ENCODE data around the gene COL6A5. TPM values are rescaled to one million over a fixed set of nuclear protein-coding genes. Genes with fewer than 3 reads are reported as not detected.

COL6A5 gene
- total and polyA plus RNA-seq, 10 of the 15 experiments (the other 5 are each of a cell fraction or from before 2014, with no cell fraction given): 0.04 to 0.11 TPM; not detected in 8

- no peak for DNase-seq (ENCODE audit: low read depth, low spot score)
- H3K9ac ChIP-seq (ENCODE audit: control insufficient read depth, insufficient read depth, low read length): no peak overlapping the region
- no peak for ATAC-seq
- no peak overlapping the region for H3K4me3 ChIP-seq
- no peak for TF ChIP-seq KAT2A (conservative IDR thresholded peaks at IDR 0.05; ENCODE audit: control insufficient read depth, low read depth, low read length)
- TF ChIP-seq FOS (IDR thresholded peaks at IDR 0.05; ENCODE audit: borderline replicate concordance, extremely low read depth, insufficient read length): no peak
- TF ChIP-seq ZNF207 (IDR thresholded peaks at IDR 0.05; ENCODE audit: borderline replicate concordance): no peak
- no peak for TF ChIP-seq SP1 (IDR thresholded peaks at IDR 0.05; ENCODE audit: low read depth, low read length)
- H3K27me3 ChIP-seq (replicated peaks in 1 of 2; ENCODE audit: control insufficient read depth in 2 of 2, insufficient read depth in 2 of 2, low read length in 1 of 2): no peaks in the 10 kb centered on the region; a peak in 1 of 4 replicates
- ChIA-PET SMC1A (ENCODE audit: uncharacterized antibody, unreplicated experiment) (no interaction called here), RAD21 (ENCODE audit: unreplicated experiment) (no interaction called here), CTCF (no interaction called here), POLR2A (no interaction called here)
- intact Hi-C loops (cut with micrococcal nuclease; ENCODE audit: unreplicated experiment) (no loop called here), in situ Hi-C loops (cut with MboI) (no loop called here)
- no peaks in the 10 kb centered on the region for H3K36me3 ChIP-seq (ENCODE audit: control insufficient read depth in 2 of 2, insufficient read depth in 2 of 2, low read length in 1 of 2)
- H3K9me3 ChIP-seq (replicated peaks; ENCODE audit: control insufficient read depth, insufficient read depth, low read length): no peaks in the 10 kb centered on the region
- no peaks in the 10 kb centered on the region for H4K20me1 ChIP-seq (ENCODE audit: control insufficient read depth, insufficient read depth)
- no peak overlapping the region for H2AFZ ChIP-seq (ENCODE audit: control insufficient read depth, low read depth, low read length)
- no peak for FAIRE-seq
- no peak overlapping the region for H3K27ac ChIP-seq (ENCODE audit: control insufficient read depth, insufficient read depth)
- H3K4me2 ChIP-seq (ENCODE audit: control insufficient read depth, insufficient read depth): no peak overlapping the region
- H3K4me1 ChIP-seq (ENCODE audit: control insufficient read depth, insufficient read depth, low read length): no peaks in the 10 kb centered on the region
- no peaks in the 10 kb centered on the region for H3K79me2 ChIP-seq (ENCODE audit: control insufficient read depth, insufficient read depth, low read length)
- no TSS peak for BruUV-seq (replicated peaks)
Observed at GRCh38 chr3:130380398-130380797, 34.9 kb downstream of the COL6A5 start.

GRCh38 chr3:130383424-130383823 is 38.0 kb downstream of the COL6A5 start:
- WGBS (ENCODE audit: insufficient coverage, insufficient replicate concordance, low lambda C conversion rate, missing lambda C conversion rate): 11% methylated on average over 3 of the region's 3 CpGs
- BruUV-seq (replicated peaks): no TSS peak
- H3K79me2 ChIP-seq (ENCODE audit: control insufficient read depth, insufficient read depth, low read length): no peaks in the 10 kb centered on the region
- no peak overlapping the region for H2AFZ ChIP-seq (ENCODE audit: control insufficient read depth, low read depth, low read length)
- ATAC-seq (no peak), FAIRE-seq (no peak), DNase-seq (ENCODE audit: low read depth, low spot score) (no peak)
- intact Hi-C loops (cut with micrococcal nuclease; ENCODE audit: unreplicated experiment) (no loop called here), in situ Hi-C loops (cut with MboI) (no loop called here)
- no peaks in the 10 kb centered on the region for H3K9me3 ChIP-seq (replicated peaks; ENCODE audit: control insufficient read depth, insufficient read depth, low read length)
- RAD21 ChIA-PET (ENCODE audit: unreplicated experiment): no interaction called here
- H3K27me3 ChIP-seq (replicated peaks in 1 of 2; ENCODE audit: control insufficient read depth in 2 of 2, insufficient read depth in 2 of 2, low read length in 1 of 2): no peaks in the 10 kb centered on the region; a peak in 1 of 4 replicates
- H3K36me3 ChIP-seq (ENCODE audit: control insufficient read depth in 2 of 2, insufficient read depth in 2 of 2, low read length in 1 of 2): no peaks in the 10 kb centered on the region
- SMC1A ChIA-PET (ENCODE audit: uncharacterized antibody, unreplicated experiment): no interaction called here
- CTCF ChIA-PET: no interaction called here
- no peak overlapping the region for H3K4me3 ChIP-seq
- H3K9ac ChIP-seq (ENCODE audit: control insufficient read depth, insufficient read depth, low read length): no peak overlapping the region
- no peaks in the 10 kb centered on the region for H3K4me1 ChIP-seq (ENCODE audit: control insufficient read depth, insufficient read depth, low read length)
- no peak overlapping the region for H3K4me2 ChIP-seq (ENCODE audit: control insufficient read depth, insufficient read depth)
- no peaks in the 10 kb centered on the region for H4K20me1 ChIP-seq (ENCODE audit: control insufficient read depth, insufficient read depth)
- POLR2A ChIA-PET: interaction anchor here (0.6 kb wide), 1 partner anchor 33 kb away, joined by 3 read pairs; no protein-coding TSS in a partner anchor
- no peak overlapping the region for H3K27ac ChIP-seq (ENCODE audit: control insufficient read depth, insufficient read depth)
- no peak for TF ChIP-seq BHLHE40 (IDR thresholded peaks at IDR 0.05; ENCODE audit: borderline replicate concordance in 1 of 2, low read depth in 2 of 2, low read length in 1 of 2)
- no peak for TF ChIP-seq SMC3 (IDR thresholded peaks at IDR 0.05; ENCODE audit: borderline replicate concordance, low read length)
- no peak for TF ChIP-seq HSF1 (IDR thresholded peaks at IDR 0.05; ENCODE audit: low read depth, low read length)
- TF ChIP-seq ZNF687 (IDR thresholded peaks at IDR 0.05): no peak
- TF ChIP-seq RELB (IDR thresholded peaks at IDR 0.05; ENCODE audit: low read depth): no peak
- TF ChIP-seq SMARCA5 (IDR thresholded peaks at IDR 0.05): no peak
- TF ChIP-seq SMAD5 (IDR thresholded peaks at IDR 0.05; ENCODE audit: low read depth): no peak

All from GM12878 (cell line).